Right kidney (tissue), 1 donor: ENCODE results near the gene HSPB6.
"Not testable (repeated sequence)": the region's sequence is repeated elsewhere in the genome, so short reads cannot be mapped to it uniquely, and the experiment has no call there.

ENCODE experiments used
- DNase-seq: peaks from one replicate; pipeline ENCODE4 v3.0.0-alpha.2; 2016

Gene HSPB6

DNA sequence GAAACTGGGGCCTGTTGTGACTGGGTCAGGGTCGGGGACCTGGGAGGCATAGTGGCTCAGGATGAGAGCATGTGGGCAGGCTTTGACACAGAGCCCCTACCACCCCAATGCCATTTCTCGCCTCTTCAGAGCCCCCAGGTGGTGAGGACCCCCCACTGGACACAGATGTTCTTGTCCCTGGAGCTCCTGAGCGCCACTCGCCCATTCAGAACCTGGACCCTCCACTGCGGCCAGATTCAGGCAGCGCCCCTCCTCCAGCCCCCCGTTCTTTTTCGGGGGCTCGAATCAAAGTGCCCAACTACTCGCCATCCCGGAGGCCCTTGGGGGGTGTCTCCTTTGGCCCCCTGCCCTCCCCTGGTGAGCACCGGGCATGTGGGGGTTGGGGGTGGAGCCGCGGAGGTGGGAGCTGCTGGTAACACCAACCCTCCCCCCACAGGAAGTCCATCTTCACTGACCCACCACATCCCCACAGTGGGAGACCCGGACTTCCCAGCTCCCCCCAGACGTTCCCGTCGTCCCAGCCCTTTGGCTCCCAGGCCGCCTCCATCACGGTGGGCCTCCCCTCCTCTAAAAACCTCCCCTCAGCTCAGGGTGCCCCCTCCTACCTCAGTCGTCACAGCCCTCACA, 24.9 kb downstream of the HSPB6 start:
- DNase-seq = no peak

DNA sequence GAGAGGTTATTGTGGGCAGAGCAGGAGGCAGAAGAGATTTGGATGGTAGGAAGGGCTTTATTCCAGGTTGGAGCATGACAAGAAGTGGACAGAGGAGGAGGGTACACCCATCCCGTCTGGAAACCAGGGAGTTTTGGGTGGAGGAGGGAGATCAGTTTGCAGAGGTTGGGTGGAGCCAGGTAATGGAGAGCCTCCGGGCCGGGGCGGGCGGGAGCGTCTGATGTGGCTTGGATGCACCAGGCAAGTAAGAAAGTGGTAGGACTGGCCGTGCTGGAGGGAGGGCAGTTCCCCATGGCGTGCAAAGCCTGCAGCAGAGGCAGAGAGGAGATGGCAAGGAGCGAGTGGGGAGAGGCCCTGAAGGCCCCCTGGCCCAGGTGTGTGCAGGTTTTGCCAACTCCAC, 25.5 kb downstream of the HSPB6 start:
- DNase-seq = no peak

DNA sequence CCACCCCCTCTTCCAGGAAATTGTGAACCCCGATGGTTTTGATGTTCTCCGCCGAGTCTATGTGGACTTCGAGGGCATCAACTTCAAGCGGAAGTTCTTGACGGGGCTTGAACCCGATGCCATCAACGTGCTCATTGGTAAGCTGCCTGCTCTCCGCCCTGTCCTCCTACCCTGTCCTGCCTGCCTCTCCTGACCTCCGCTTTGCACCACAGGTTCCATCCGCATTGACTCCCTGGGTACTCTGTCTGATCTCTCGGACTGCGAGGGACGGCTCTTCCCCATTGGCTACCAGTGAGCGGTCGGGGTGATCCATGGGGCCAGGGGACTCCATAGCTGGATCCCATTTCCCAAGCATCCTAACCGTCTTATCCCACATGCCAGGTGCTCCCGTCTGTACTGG, 26.5 kb downstream of the HSPB6 start:
- no peak for DNase-seq

DNA sequence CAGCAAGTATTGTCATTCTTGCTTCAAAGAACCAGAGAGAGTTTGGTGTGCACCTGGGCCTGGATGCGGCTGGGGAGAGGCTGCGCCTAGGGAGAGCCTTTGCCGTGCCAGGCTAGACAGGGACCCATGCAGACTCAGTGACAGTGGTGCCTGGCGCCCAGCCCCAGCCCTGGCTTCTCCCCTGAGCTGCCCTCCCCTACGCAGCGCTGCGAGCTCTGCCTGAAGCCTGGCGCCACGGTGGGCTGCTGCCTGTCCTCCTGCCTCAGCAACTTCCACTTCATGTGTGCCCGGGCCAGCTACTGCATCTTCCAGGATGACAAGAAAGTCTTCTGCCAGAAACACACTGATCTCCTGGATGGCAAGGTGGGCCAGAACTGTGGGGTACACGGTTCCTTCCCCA, 27.1 kb downstream of the HSPB6 start:
- no peak for DNase-seq

DNA sequence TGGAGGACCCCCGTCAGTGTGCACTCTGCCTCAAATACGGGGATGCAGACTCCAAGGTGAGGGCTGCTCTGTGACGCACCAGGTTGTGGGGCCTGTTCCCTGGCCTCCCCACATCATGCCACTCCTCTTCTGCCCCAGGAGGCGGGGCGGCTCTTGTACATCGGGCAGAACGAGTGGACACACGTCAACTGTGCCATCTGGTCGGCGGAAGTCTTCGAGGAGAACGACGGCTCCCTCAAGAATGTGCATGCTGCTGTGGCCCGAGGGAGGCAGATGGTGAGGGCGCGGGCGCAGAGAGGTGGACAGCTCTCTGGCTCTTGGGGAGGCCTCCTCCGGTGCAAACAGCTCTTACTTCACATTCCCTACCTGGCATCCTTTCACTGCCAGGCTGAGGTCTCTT, 27.8 kb downstream of the HSPB6 start:
- DNase-seq = no peak

DNA sequence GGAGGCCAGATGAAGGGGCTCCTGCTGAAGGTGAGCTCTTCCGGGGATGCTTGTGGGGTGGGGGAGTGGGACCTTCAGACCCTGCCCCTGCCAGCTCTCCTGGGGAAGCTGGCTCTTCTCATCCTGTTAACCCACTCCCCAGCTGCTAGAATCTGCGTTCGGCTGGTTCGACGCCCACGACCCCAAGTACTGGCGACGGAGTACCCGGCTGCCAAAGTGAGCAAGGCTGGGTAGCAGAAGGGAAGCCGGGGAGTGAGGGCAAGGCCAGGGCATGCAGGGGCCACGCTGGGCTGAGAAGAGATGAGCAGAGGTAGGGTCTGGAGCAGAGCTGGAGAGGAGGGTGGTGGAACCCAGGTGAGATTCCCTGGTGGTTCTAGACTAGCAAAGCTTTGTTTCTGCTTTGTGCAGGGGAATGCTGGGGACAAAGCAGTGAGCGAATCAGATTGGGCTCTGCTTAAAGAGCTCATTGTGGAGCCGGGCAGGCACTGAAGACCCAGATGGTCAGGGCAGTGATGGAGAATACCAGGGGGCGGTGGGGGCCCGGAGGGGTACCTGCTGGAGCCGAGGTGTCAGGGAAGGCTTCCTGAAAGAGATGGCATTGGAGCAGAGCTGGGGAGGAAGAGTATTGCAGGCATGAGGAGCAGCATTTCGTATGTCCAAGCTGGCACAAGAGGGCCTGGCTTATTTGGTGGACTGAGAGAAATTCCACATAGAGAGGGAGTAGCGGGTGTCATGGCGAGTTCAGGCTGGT, 28.7 kb downstream of the HSPB6 start:
- no peak for DNase-seq

DNA sequence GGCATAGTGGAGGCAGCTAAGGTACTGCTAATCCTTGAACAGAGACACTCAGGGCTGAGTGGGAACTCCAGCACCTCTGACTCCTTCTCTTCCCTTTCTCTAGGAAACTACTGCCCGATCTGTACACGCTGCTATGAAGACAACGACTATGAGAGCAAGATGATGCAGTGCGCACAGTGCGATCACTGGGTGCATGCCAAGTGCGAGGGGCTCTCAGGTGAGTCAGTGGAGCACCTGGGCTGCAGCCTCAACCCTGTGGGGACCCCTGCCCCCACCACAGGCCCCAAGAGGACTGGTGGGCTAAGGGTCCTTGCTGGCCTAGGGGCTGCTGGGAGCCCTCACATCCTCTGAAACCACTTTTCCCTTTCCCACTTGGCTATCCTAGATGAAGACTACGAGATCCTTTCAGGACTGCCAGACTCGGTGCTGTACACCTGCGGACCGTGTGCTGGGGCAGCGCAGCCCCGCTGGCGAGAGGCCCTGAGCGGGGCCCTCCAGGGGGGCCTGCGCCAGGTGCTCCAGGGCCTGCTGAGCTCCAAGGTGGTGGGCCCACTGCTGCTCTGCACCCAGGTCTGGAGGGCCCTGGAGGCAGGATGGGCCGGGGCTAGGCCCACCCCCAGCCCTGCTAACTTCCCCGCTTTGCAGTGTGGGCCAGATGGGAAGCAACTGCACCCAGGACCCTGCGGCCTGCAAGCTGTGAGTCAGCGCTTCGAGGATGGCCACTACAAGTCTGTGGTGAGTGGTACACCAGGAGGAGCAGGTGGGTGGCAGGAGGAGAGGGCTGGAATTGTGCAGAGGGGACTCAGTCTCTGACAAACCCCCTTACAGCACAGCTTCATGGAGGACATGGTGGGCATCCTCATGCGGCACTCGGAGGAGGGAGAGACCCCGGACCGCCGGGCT, 29.5 kb downstream of the HSPB6 start:
- DNase-seq = no peak

DNA sequence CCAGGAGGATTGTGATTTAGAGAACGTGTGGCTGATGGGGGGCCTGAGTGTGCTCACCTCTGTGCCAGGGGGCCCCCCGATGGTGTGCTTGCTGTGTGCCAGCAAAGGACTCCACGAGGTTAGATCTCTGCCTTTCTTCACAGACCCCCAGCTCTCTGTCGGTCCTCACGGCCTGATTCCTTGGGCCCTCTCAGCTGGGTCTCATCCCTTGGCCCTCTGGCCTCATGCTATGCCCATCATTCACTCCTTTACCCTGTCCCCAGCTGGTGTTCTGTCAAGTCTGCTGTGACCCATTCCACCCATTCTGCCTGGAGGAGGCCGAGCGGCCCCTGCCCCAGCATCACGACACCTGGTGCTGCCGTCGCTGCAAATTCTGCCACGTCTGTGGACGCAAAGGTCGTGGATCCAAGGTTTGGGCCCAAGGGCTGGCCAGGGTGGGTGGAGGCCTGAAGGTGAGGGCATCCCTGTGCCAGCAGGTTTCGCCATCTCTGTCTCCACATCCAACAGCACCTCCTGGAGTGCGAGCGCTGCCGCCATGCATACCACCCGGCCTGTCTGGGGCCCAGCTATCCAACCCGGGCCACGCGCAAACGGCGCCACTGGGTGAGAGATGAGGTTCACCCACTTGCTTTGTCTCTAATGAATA, 31.5 kb downstream of the HSPB6 start:
- DNase-seq = no peak

DNA sequence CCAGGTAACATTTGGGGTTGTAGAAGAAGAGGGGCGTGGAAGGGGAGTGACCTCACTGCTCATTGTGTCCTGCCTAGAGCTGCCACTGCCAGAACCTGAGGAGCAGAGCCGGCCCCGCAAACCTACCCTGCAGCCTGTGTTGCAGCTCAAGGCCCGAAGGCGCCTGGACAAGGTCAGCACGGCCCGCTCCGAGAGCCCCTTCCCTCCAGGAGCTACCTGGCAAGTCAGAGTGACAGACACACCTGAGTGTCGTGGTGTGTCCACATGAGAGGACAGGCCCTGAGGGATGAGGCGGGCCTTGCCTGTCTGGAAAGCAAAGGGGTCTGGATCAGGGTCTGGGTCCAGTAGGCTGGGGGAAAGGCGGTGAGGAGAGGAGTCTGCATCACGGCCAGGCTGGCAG, 32.3 kb downstream of the HSPB6 start:
- no peak for DNase-seq

DNA sequence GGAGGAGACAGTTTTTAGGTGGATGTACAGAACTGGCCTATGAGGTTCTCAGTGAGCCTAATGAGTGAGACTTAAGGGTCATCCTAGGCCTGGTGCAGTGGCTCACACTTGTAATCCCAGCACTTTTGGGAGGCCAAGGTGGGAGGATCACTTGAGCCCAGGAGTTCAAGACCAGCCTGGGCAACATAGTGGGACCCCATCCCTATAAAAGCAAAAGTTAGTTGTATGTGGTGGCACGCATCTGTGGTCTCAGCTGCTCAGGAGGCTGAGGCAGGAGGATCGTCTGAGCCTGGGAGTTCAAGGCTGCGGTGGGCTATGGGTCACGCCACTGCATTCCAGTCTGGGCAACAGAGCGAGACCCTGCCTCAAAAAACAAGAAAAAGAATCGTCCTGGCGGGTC, 32.7 kb downstream of the HSPB6 start:
- not testable (repeated sequence) for DNase-seq

DNA sequence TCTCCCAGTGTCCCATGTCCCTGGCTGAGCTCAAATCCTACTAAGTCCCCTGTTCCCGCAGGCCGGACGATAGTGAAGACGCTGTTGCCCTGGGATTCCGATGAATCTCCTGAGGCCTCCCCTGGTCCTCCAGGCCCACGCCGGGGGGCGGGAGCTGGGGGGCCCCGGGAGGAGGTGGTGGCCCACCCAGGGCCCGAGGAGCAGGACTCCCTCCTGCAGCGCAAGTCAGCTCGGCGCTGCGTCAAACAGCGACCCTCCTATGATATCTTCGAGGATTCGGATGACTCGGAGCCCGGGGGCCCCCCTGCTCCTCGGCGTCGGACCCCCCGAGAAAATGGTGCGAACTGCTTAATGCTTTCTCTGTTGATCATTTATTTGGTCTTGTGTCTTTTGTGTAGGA, 33.2 kb downstream of the HSPB6 start:
- DNase-seq = no peak

DNA sequence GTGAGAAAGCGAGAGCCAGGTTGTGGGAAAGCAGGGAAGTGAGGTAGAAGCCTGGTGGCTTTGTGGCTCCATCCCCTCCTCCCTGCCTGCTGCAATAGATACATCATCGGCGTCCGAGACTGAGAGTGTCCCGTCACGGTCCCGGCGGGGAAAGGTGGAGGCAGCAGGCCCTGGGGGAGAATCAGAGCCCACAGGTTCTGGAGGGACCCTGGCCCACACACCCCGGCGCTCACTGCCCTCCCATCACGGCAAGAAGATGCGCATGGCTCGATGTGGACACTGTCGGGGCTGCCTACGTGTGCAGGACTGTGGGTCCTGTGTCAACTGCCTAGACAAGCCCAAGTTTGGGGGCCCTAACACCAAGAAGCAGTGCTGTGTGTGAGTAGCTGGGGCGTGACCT, 33.9 kb downstream of the HSPB6 start:
- no peak for DNase-seq

DNA sequence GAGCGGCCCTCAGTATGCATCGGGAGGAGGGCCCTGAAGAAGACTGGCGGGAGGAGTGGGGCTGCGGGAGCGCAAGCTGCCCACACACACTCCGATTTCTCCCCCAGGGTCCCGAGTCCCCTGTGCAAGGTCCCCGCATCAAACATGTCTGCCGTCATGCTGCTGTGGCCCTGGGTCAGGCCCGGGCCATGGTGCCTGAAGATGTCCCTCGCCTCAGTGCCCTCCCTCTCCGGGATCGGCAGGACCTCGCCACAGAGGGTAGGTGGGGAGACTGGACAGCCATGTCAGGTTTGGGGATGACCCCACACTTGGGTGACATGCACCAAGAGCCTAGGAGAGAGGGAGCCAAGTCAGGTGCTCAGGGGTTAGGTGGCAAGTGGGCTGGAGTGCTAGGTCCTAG, 34.4 kb downstream of the HSPB6 start:
- DNase-seq = no peak

DNA sequence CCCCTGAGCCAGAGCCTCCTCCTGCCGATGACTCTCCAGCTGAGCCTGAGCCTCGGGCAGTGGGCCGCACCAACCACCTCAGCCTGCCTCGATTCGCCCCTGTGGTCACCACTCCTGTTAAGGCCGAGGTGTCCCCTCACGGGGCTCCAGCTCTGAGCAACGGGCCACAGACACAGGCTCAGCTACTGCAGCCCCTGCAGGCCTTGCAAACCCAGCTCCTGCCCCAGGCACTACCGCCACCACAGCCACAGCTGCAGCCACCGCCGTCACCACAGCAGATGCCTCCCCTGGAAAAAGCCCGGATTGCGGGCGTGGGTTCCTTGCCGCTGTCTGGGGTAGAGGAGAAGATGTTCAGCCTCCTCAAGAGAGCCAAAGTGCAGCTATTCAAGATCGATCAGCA, 35.5 kb downstream of the HSPB6 start:
- DNase-seq = no peak

DNA sequence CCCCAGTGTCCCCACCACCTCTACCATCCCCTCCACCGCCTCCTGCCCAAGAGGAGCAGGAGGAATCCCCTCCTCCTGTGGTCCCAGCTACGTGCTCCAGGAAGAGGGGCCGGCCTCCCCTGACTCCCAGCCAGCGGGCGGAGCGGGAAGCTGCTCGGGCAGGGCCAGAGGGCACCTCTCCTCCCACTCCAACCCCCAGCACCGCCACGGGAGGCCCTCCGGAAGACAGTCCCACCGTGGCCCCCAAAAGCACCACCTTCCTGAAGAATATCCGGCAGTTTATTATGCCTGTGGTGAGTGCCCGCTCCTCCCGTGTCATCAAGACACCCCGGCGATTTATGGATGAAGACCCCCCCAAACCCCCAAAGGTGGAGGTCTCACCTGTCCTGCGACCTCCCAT, 36.2 kb downstream of the HSPB6 start:
- no peak for DNase-seq

DNA sequence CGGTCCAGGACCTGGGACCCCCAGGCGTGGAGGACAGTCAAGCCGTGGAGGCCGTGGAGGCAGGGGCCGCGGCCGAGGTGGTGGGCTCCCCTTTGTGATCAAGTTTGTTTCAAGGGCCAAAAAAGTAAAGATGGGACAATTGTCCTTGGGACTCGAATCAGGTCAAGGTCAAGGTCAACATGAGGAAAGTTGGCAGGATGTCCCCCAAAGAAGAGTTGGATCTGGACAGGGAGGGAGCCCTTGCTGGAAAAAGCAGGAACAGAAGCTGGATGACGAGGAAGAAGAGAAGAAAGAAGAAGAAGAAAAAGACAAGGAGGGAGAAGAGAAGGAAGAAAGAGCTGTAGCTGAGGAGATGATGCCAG, 36.7 kb downstream of the HSPB6 start:
- DNase-seq = no peak

DNA sequence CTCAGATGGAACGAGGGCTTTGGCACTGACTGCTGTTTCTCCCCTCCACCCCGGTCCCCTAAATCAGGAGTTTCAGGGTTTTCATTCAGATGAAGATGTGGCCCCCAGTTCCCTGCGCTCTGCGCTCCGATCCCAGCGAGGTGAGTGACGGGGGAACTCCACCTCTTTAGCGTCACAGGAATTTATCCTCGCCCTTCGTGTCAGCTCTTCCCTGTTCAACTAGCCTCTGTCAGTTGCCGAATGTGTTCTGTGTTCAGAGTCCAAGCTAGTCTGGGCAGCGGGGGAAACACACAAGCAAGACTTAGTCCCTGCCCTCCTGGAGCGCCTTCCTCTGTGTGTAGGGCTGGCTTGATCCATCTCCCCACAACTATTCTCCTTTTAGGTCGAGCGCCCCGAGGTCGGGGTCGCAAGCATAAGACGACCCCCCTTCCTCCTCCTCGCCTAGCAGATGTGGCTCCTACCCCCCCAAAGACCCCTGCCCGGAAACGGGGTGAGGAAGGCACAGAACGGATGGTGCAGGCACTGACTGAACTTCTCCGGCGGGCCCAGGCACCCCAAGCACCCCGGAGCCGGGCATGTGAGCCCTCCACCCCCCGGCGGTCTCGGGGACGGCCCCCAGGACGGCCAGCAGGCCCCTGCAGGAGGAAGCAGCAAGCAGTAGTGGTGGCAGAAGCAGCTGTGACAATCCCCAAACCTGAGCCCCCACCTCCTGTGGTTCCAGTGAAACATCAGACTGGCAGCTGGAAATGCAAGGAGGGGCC, 37.2 kb downstream of the HSPB6 start:
- DNase-seq = no peak

DNA sequence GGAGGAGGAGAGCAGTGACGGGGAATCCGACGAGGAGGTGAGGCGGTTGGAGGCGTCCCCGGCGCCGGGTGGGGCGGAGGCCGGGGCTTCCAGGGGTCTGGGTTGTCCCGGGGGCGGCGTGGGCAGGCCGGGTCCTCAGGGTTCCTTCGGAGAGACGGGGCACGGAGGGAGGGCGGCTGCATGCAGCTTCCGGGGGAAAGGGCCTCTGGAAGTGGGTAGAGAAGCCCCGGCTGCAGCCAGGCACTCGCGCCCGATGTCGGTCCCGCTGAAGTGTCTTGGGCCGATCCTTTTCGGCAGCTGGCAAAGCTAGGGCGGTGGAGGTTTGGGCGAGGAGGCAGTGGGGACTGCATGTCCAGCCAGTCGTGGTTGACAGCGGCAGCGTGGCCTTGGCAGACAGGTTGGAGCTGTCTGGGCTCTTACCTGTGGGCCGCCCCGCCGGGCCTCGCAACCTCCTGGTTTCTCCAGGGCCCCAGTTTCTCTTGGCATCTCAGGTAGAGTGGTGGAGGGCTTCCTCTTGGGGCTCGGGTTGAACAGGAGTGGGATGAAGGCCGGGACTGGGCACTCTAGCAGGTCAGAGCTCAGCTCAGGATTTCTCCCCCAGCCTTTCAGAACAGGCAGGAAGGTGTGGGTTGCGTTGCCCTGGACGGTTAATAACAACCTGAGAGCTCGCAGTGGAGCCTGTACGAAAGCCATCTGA, 38.3 kb downstream of the HSPB6 start:
- peak; percentile 42 for DNase-seq

DNA sequence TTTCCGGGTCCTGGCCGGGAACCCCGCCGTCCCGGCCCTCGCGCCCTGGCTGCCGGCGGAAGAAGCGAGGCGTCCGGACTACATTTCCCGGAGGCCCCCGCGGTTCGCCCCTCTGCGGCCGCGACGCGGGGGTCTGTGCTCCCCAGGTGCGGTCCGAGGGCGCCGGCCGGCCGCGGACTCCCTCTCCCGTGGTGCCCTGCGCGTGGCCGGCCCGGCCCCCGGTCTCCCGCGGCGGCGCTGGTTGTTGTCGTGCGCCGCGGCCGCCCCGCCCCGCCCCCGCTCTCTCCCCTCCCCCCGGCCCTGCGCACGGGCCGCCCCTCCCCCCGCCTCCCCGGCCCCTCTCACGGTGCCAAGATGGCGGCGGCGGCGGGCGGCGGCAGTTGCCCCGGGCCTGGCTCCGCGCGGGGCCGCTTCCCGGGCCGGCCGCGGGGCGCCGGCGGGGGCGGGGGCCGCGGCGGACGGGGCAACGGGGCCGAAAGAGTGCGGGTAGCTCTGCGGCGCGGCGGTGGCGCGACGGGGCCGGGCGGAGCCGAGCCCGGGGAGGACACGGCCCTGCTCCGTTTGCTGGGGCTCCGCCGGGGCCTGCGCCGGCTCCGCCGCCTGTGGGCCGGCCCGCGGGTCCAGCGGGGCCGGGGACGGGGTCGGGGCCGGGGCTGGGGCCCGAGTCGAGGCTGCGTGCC, 39.0 kb downstream of the HSPB6 start, which contains the start of gene KMT2B:
Gene KMT2B, plus strand, starts transcription at position 339 of the 680 bp plus-strand sequence. Its CDS starts 16 bp downstream, at position 355.
- peak; percentile 98 for DNase-seq

DNA sequence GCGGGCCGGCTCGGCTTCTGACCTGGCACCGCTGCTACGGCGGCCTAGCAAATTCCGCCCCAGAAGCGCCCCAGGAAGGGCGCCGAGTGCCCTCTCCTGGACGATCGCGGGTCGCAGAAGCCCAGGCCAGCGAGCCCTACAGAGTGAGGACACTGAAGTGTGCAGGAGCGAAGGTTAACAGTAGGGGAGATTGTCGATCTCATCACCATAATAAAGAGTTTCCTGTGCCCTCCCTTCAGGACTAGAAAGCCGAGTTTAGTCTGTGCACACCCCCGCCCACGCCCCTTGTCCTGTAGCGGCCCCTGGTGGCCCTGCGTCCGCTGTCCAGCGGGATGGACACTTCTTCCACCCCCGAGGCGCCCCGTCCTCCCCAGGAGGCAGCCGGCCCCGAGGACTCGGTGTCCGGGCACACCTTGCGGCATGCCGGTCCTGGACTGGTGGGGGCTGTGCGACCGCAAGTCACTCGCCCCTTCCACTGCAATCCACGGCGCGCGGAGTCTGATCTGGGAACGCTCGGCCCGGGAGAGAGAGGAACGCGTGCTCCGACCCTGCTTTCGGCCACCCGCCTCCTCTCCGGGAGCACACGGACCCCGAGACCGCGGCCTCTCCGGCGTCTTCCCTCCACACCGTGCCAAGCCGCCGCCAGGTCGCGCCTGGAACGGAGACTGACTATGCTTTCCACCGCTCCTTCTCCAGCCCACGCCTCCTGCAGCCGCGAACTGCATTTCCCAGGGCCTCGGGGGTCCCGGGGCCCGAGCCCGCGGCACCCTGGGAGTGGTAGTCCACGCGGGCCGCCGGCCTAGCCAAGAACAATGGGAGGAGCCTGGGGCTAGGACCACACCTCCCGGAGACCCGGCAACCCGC, 39.8 kb downstream of the HSPB6 start:
- peak; percentile 96 for DNase-seq
